CMK (cell line): ENCODE results near the gene HOXD9.
A peak's percentile ranks its signal among the peaks of the same experiment; 100 is the strongest.

Experiments used
- DNase-seq: peaks from one replicate; pipeline ENCODE4 v3.0.0-alpha.2; 2010; ENCODE audit warnings: low read depth

HOXD9 gene

GRCh38 chr2:176122683-176123410, at the start of gene HOXD9:
Gene HOXD9 (plus strand): TSS chr2:176122719. CDS start chr2:176122769, 50 bp downstream.
- DNase-seq: no peak

DNA sequence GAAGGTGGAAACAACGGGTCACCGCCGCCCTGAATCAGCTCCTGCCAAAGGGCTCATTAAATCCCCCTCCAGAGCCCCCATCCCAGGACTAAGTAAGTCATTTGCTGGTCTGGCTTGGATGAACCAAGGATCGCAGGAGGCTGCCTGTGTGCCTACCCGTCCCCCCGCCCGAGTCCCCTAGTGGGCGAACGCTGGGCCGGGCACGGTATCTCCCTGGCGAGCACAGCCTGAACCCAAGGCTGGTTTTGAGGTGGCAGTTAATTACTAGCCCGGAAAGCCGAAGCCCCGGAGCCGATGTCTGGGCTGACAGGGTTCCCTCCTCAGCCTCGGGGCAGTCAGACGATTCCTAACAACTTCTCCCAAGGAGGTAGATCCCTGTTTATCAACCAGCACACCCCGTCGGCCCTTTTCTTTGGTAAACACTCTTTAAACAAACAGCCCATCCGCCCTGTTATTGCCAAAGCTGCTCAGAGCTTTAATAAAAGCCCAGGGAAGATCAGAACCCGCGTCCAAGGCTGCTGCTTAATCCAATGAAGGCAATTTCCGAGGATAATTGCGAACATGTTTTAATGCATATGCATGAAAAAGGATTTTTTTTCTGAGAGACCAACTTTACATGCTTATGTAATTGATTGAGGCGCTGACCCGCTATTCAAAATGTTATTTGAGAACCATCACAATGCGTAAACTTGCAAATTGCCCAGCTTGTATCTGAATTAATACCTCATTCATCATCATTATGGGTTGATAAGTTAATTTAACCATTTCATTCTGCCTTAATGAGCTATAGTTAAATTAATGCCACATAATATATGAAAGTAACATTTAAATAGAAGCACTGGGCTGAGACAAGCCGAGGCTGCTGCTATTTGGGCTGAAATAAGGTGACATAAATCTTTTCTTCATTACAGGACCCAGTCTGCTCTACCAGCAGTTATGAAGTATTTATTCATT, 49.3 kb upstream of the HOXD9 start:
- no peak for DNase-seq

GRCh38 chr2:176074919-176075425, 47.5 kb upstream of the HOXD9 start:
- DNase-seq: no peak

DNA sequence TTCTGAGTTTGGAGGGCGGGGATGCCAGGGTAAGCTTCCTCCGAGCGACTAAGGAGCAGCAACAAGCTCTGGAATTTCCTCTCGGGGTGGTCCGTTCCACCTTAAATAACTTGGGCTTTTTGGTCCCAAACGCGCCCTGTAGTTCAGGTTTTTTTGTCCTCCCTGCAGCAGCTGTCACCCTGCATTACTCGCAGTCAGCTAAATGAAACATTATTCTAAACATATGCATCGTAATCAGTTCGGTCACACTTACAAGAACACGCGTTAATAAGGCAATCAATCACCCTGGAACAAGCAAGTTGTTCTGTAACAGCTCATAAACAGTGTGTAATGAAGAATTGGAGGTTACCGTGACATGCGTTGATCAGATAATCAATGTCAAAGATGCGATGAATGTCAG, 47.0 kb upstream of the HOXD9 start:
- DNase-seq: no peak

GRCh38 chr2:176076063-176076462, 46.5 kb upstream of the HOXD9 start:
- DNase-seq: no peak

- no peak for DNase-seq
These were observed 45.7 kb upstream of the HOXD9 start for GRCh38 chr2:176076796-176077195.

GRCh38 chr2:176078541-176079284, 43.8 kb upstream of the HOXD9 start:
- DNase-seq: no peak

- no peak for DNase-seq
These were observed 43.2 kb upstream of the HOXD9 start for GRCh38 chr2:176079285-176079830.

DNA sequence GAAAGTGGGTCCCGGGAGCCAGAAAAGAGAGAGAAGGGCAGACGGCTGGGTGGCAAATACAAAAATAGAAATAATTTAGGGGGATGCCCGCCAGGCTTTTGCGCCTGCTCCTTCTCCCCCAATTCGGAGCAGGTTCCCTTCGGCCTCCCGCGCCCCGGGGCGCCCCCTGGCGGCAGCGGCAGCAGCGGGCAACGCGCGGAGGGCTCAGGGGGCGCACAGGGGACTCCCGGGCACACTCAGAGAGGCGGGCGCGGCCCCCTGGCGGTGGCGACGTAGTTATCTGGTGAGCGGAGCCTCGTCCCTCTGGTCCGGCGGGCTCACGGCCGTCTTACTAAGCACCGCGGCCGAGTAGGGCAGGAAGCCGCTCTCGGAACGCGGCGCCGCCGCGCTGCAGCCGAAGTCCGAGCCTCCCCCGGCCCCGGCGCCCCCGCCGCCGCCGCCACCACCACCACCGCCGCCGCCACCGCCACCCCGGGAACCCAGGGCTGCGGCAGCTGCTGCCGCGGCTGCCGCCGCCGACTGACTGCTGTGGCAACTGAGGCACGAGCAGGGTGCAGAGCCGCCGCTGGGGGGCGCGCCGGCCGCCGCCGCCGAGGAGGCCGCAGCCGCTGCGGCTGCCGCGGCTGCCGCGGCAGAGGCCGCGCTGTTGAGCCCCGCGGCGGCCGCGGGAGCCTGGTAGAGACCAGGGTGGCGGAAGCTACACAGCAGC, 42.5 kb upstream of the HOXD9 start:
- peak; percentile 61 for DNase-seq

DNA sequence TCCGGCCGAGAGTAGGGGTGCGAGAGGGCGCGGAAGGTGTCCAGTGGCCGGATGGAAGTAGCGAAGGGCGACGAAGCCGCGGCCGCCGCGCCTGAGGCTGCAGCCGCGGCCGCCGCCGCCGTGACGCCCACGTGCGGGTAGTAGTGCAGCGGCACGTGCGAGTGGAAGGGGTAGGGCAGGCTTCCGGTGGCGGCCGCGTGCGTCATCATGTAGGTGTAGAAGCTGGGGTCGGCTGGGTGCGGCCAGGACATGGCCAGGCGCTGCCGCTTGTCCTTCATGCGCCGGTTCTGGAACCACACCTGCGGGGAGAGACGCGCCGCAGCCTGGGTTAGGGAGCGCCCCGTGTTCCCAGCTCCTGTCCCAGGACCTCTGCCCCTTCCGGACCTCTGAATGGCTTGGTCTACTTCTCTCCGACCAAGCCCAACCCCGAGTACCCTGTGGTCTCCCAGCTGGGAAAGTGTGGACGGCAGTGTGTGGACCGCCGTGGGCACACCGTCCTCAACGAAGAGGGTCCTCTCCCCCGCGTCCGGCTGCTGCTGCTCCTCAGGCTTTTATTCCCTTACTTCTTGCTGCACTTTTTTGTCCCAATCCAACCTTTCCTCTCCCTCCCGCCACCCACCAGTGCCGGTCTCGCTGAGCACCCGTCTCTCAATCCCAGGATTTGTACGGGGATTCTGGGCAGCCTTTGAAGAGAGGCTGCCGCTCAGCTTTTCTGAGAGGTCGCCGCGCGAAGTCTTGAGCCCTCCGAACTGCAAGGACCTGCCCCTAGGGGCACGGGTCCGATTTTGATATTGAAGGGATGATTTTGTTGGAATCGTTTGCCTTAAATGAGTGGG, 41.8 kb upstream of the HOXD9 start:
- no peak for DNase-seq

GRCh38 chr2:176081376-176081836, 41.1 kb upstream of the HOXD9 start:
- no peak for DNase-seq

GRCh38 chr2:176081837-176082524, 40.5 kb upstream of the HOXD9 start:
- no peak for DNase-seq

GRCh38 chr2:176082525-176082823, 40.0 kb upstream of the HOXD9 start:
- DNase-seq: no peak

GRCh38 chr2:176082824-176083751, 39.4 kb upstream of the HOXD9 start:
- no peak for DNase-seq

GRCh38 chr2:176083796-176084261, 38.7 kb upstream of the HOXD9 start, which contains the start of gene EVX2:
Gene EVX2 (minus strand): TSS chr2:176083962. CDS start chr2:176083776, 186 bp downstream.
- DNase-seq: no peak

DNA sequence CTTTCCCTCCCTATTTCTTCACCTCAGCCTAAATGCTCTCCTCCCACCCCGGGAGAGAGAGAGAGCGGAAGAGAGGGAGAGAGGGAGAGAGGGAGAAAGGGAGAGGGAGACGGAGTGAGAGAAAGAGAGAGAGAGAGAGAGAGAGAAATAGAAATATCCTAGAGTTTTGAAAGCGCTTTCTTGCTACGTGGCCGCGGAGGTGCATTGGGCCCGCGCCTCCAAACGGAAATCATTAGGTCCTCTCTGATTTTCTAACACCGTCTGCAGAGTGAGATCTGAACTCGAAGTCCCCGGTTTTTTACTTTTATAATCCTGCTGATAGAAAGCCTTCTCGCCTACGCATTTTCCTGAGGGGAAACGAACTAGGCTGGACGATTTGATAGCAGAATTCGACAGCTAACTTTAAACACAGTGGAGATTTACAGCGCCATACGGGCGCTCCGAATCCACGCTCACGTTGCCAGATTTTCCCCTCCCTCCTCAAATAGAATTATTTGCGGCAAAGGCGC, 37.9 kb upstream of the HOXD9 start:
- no peak for DNase-seq

DNA sequence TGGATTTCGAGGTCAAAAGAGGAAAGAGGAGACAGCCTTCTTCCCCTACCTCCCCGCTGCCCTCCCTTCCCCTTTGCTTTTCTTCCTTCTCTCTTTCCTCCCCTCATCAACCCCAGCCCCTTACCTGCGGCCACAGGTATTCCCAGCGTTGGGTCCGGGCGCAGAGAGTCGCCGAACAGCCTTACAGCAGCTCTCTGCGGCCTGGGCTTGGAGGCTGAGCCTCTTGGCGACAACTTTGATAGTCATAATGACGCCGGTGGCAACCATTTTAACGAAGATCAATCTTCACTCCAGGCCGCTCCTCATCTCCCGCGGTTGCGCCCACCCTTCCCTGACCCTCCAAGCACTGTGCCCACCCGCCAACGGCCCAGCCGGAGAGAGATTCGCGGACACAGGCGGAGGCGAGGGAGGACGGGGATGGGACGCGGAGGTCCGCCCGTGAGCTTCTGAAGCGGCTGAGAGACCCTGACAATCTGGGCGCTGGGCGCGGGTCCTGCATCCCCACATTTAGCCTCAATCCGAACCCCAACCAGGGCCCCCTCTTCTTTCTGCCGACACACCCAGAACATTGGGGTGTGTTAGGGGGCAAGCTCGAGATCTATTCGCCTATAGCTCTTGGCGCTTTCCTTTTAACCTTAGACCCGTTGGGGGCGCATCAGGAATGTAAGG, 37.3 kb upstream of the HOXD9 start:
- DNase-seq: no peak
